Heart left ventricle (tissue), 16 donors: Measurements from ENCODE around the gene CAND2. TPM values are rescaled to one million over a fixed set of nuclear protein-coding genes. Genes with fewer than 3 reads are reported as not detected.
A peak's percentile ranks its signal among the peaks of the same experiment; 100 is the strongest.

ENCODE experiments used
- ATAC-seq, 4 donors: fragments of 200-7000 bp; cut with Tn5 transposase; one replicate each; pipeline ENCODE4 v1.9.1; 2020 to 2022; ENCODE audit warnings: moderate library complexity in 4 of 4, mild to moderate bottlenecking in 3 of 4, moderate number of reproducible peaks in 1 of 4
- DNase-seq, 5 donors: peaks; one replicate each; pipeline ENCODE4 v3.0.0-alpha.2; 2020
- H3K27ac ChIP-seq, 12 donors: fragments of 200-600 bp; sonication (generic) in 4 of 12; one replicate each; pipeline versions ENCODE4 v1.5.0 to v1.8.0; 2016 to 2022; ENCODE audit warnings: mild to moderate bottlenecking in 2 of 12
- H3K27me3 ChIP-seq, 9 donors: fragments of 200-600 bp; sonication (generic) in 2 of 9; one replicate each; pipeline versions ENCODE4 v1.5.1 to v1.8.0; 2016 to 2022; ENCODE audit warnings: mild to moderate bottlenecking in 3 of 9
- H3K36me3 ChIP-seq, 9 donors: fragments of 200-600 bp; sonication (generic) in 2 of 9; one replicate each; pipeline versions ENCODE4 v1.5.0 to v1.8.0; 2018 to 2022; ENCODE audit warnings: mild to moderate bottlenecking in 2 of 9
- H3K4me1 ChIP-seq, 12 donors: fragments of 200-600 bp; sonication (generic) in 4 of 12; one replicate each; pipeline versions ENCODE4 v1.5.0 to v1.8.0; 2016 to 2022; ENCODE audit warnings: mild to moderate bottlenecking in 3 of 12
- H3K4me3 ChIP-seq, 12 donors: fragments of 200-600 bp; sonication (generic) in 4 of 12; one replicate each; pipeline versions ENCODE4 v1.5.0 to v1.8.0; 2017 to 2022; ENCODE audit warnings: mild to moderate bottlenecking in 9 of 12, moderate library complexity in 4 of 12
- H3K9me3 ChIP-seq, 12 donors: fragments of 200-600 bp; sonication (generic) in 4 of 12; one replicate each; pipeline versions ENCODE4 v1.5.0 to v1.8.0; 2016 to 2022; ENCODE audit warnings: mild to moderate bottlenecking in 1 of 12
- CTCF ChIP-seq, 12 donors: fragments of 200-600 bp; sonication (generic) in 4 of 12; IDR thresholded peaks; one replicate each; pipeline versions ENCODE4 v1.5.0 to v1.8.0; 2018 to 2022; ENCODE audit warnings: antibody characterized with exemption in 12 of 12, mild to moderate bottlenecking in 5 of 12
- POLR2A ChIP-seq, 2 donors: fragments of 450-650 bp; IDR thresholded peaks; one replicate each; pipeline ENCODE4 v1.6.1; 2017; ENCODE audit warnings: antibody characterized with exemption in 2 of 2, mild to moderate bottlenecking in 2 of 2, moderate library complexity in 2 of 2
- WGBS, 4 donors: extraction: QIAGEN DNeasy Blood & Tissue Kit in 2 of 4; methylation state at CpG; one replicate each; pipeline versions ENCODE4 v1.1.5 to v1.1.7; 2013 to 2018; 5-methylcytosine and 5-hydroxymethylcytosine counted together
- intact Hi-C, 10 donors: fragments of 100-400 bp; cut with DNase I; formaldehyde crosslinking; loops; one replicate each; pipeline versions ENCODE4 v1.11.1 to v1.14.2; 2022
- polyA plus RNA-seq, 2 donors: library from polyadenylated mRNA; stranded (reverse); fragments of 200-250 nt; gene quantifications; one replicate each; pipeline ENCODE4 v1.2.3, GENCODE V29; 2013
- total RNA-seq, 9 donors: library from RNA; depleted of rRNA in 2 of 9; stranded (reverse); fragments of >200 nt in 2 of 9; fragmentation: NEBNext Ultra II Directional in 3 of 9; extraction: Animal tissue kit (Norgen Biotek cat#: 25700) in 3 of 9; gene quantifications; one replicate each; pipeline versions ENCODE4 v1.1.0 to v1.2.4, GENCODE V29; 2016 to 2023
- donor health status: ischemic (EF 13 %, LVEDD 7.1; RV severe dilation, severe dysfunction).
- donor health status: healthy with polysubstance abuse.
- donor health status: DM: no; HTN: yes; CAD: no.
- donor health status: DM: no; HTN: no; CAD: no.
- donor health status: ischemic (EF 25% LVEDD 6.9; RV normal size, moderate dysfunction).
- donor health status: ischemic (EF 25% LVEDD 5.7; RV mildly dilated, moderate dysfunction).
- donor health status: healthy.
- donor health status: DM: yes; HTN: yes; CAD: no.
- donor health status: ischemic (EF 35%, LVEDD 5.7; RV mildly dilated, moderate dysfunction).
- donor health status: nonischemic (EF 11% LVEDD 7.7; RV severe dilation, severe dysfunction).
- donor health status: DM: yes; HTN: yes; CAD: no.
- donor health status: PGD.
- donor health status: ischemic (EF 29% LVEDD 5.4; RV normal size, mild dysfunction).
- donor health status: nonischemic (EF 23%, LVEDD 6.1; RV moderate dilation, normal function).

CAND2 gene
- total and polyA plus RNA-seq, 11 donors, result 11.7 to 87.5 (median 67.2) TPM

- WGBS, 4 donors, result 39 to 51% (median 49%) methylated on average over 9 to 16 of the region's 16 CpGs
- peak in 3 of 4 donors; percentile 50 to 54 (median 52) for ATAC-seq
- DNase-seq, result peak in 3 of 5 donors; percentile 40 to 71 (median 45)
- peaks cover 0 to 19% (median 2%) of the 10 kb centered on the region in 12 donors for H3K4me1 ChIP-seq
- intact Hi-C loops, result no loop called here
- TF ChIP-seq POLR2A (IDR thresholded peaks at IDR 0.05) (no peak), CTCF (IDR thresholded peaks at IDR 0.05) (no peak)
- no peaks in the 10 kb centered on the region for H3K9me3 ChIP-seq
- no peak overlapping the region for H3K4me3 ChIP-seq
- H3K27ac ChIP-seq, result peak overlapping the region in 2 of 12 donors; percentile 13 to 29
- peaks cover 0 to 90% (median 69%) of the 10 kb centered on the region in 9 donors for H3K36me3 ChIP-seq
- H3K27me3 ChIP-seq, result no peaks in the 10 kb centered on the region
Observed at GRCh38 chr3:12817343-12817710, 20.8 kb downstream of the CAND2 start.

GRCh38 chr3:12818273-12818672 is 21.8 kb downstream of the CAND2 start:
- Histone ChIP-seq H3K4me1 (peaks cover 0 to 19% (median 2%) of the 10 kb centered on the region in 12 donors), H3K9me3 (no peaks in the 10 kb centered on the region), H3K27me3 (no peaks in the 10 kb centered on the region), H3K4me3 (no peak overlapping the region), H3K36me3 (peaks cover 0 to 90% (median 64%) of the 10 kb centered on the region in 9 donors), H3K27ac (no peak overlapping the region)
- ATAC-seq, result no peak
- no peak for DNase-seq
- TF ChIP-seq POLR2A (IDR thresholded peaks at IDR 0.05) (no peak), CTCF (IDR thresholded peaks at IDR 0.05) (no peak)
- WGBS, 4 donors, result 71 to 87% (median 79%) methylated on average over 8 of the region's 8 CpGs
- intact Hi-C loops, result no loop called here

GRCh38 chr3:12818773-12819172 is 22.3 kb downstream of the CAND2 start:
- no peaks in the 10 kb centered on the region for H3K27me3 ChIP-seq
- no peak for DNase-seq
- intact Hi-C loops, result no loop called here
- no peak for ATAC-seq
- H3K9me3 ChIP-seq, result no peaks in the 10 kb centered on the region
- H3K27ac ChIP-seq, result no peak overlapping the region
- H3K4me1 ChIP-seq, result peaks cover 0 to 19% (median 2%) of the 10 kb centered on the region in 12 donors
- TF ChIP-seq POLR2A (IDR thresholded peaks at IDR 0.05) (no peak), CTCF (IDR thresholded peaks at IDR 0.05) (no peak)
- WGBS, 4 donors, result 74 to 81% (median 77%) methylated on average over 5 of the region's 5 CpGs
- no peak overlapping the region for H3K4me3 ChIP-seq
- peaks cover 0 to 85% (median 61%) of the 10 kb centered on the region in 9 donors for H3K36me3 ChIP-seq

- intact Hi-C loops, result no loop called here
- no peak for TF ChIP-seq CTCF (IDR thresholded peaks at IDR 0.05)
- no peak for TF ChIP-seq POLR2A (IDR thresholded peaks at IDR 0.05)
- Histone ChIP-seq H3K27me3 (no peaks in the 10 kb centered on the region), H3K36me3 (peaks cover 0 to 81% (median 55%) of the 10 kb centered on the region in 9 donors), H3K4me1 (peaks cover 0 to 10% (median 0%) of the 10 kb centered on the region in 12 donors), H3K27ac (no peak overlapping the region), H3K9me3 (no peaks in the 10 kb centered on the region), H3K4me3 (no peak overlapping the region)
- DNase-seq (no peak), ATAC-seq (no peak)
- 61 to 69% (median 67%) methylated on average over 8 of the region's 8 CpGs for WGBS, 4 donors
Observed at GRCh38 chr3:12822725-12823373, 26.4 kb downstream of the CAND2 start.
